SH-SY5Y (cell line): ENCODE measurements around the gene SORCS3.

ENCODE experiments used
- GATA2 ChIP-seq: IDR thresholded peaks from 2 replicates; pipeline ENCODE4 v1.6.1; 2011; ENCODE audit warnings: mild to moderate bottlenecking, low read depth, low read length
- GATA3 ChIP-seq: IDR thresholded peaks from 2 replicates; pipeline ENCODE4 v1.6.1; 2011; ENCODE audit warnings: low read depth, mild to moderate bottlenecking, low read length, moderate library complexity

- TF ChIP-seq GATA2 (no peak), GATA3 (no peak)
These were observed 504.6 kb downstream of the SORCS3 start for GRCh38 chr10:105145711-105146110.
